ENCODE measurements around the gene NFATC2.
"Not testable (repeated sequence)": the region's sequence is repeated elsewhere in the genome, so short reads cannot be mapped to it uniquely, and the experiment has no call there.

The NFATC2 gene

GRCh38 chr20:51568533-51568932 lies 26.0 kb upstream of the NFATC2 start:
- DNase-seq (ENCODE audit: low read depth in 1 of 2, low spot score in 1 of 2) = not testable (repeated sequence)

DNA sequence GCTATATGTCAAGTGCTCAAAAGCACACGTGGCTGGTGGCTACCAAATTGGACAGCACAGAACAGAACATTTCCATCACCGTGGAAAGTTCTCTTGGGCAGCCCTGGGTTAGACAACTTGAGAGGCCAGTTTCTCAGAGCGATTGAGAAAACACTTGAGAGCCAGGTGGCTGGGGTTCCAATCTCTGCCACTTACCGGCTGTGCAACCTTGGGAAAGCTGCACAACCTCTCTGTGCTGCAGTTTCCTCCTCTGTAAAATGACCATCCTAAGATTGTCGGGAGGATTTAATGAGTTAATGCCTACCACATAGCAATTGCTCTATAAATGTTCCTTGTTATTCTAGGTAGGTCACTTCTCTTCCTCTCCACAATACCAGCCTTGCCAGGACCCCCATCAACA lies 25.1 kb upstream of the NFATC2 start:
- DNase-seq (ENCODE audit: low read depth in 1 of 2, low spot score in 1 of 2) = no peak

DNA sequence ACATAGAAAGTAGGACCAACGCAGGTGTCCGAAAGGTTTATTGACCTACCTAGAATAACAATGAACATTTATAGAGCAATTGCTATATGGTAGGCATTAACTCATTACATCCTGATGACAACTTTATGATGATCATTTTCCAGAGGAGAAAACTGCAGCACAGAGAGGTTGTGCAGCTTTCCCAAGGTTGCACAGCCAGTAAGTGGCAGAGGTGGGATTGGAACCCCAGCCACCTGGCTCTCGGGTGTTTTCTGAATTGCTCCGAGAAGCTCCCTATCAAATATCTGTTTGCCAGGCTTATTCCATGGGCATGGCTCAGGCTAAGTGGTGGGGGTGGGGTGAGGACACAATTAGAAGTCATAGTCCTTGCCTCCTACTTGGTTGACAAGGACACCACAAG lies 24.1 kb upstream of the NFATC2 start:
- no peak for DNase-seq (ENCODE audit: low read depth in 1 of 2, low spot score in 1 of 2)

DNA sequence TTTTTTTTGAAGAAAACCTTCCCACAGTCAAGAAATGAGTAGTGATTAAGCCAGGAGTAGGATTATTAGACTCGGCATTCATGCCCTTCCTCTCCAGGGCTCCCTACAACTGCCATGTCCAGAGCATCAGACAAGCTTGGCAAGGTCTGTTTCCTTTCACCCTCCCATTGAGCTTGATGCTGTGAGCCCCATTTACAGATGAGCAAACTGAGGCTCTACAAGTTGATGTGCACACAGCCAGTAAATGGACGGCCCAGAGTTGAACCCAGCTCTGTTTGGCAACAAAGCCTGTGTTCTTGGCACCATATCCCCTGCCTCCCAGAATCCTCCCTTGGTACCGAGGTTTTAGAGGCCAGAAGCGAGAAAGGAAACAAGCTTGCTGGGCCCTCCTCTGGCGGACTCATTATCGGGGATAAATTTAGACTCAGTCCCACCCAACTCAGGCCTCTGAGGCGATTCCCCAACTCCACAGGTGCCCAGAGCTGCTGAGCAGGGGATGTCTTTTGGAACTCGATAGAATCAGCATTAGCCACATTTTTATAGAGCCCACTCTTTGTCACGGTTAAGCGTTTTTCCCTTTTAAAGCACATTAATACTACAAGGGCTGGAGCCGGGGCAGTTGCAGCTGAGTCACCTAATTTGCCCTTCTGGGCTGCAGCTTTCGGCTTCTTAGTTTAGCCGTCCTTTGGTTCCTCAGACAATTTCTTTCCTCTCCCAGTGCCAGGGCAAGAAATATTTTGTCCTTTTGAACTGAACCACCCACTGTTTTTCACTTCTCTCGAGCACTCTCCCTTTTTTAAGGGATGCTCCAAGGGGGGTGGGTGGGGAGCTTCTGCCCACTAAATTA lies 23.0 kb upstream of the NFATC2 start:
- no peak for DNase-seq (ENCODE audit: low read depth in 1 of 2, low spot score in 1 of 2)

DNA sequence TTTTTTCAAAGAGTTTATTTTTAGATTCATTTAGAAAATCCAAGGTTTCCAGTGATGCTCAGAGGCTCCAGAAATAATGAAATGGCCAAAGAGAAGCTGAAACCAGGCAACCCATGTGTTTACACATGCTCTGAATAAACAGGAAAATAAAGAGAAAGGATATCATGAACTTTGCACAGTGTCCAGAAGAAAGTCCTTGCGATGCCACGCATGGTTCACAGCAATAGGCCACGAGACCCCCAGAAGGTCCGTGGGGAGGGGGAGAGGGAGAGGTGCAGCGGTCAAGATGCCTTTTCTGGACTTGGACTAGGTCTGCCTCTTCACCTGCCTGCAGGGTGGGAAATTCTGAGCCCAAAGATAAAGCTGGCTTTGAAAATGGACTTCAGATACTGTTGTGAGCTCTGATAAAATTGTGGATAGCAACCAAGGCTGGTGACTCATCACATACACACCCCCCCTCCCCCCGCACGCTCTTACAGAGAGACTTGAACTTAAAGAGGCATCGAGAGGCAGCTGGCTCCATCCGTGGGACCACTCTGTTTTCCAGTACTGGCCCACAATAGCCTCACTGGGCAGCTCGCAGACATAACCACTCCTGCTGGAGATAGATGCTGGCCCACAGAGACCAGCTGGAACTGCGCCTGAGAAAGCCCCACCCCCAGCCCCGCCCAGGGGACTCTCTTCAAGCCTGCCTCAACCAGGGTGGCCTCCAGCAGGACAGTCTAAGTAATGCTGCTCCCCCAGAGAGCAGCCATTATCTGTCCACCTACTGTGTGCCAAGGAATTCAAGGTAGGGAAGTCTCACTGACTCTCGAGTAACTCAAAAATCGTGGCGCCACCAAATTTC lies 21.2 kb upstream of the NFATC2 start:
- DNase-seq (ENCODE audit: low read depth in 1 of 2, low spot score in 1 of 2) = no peak

DNA sequence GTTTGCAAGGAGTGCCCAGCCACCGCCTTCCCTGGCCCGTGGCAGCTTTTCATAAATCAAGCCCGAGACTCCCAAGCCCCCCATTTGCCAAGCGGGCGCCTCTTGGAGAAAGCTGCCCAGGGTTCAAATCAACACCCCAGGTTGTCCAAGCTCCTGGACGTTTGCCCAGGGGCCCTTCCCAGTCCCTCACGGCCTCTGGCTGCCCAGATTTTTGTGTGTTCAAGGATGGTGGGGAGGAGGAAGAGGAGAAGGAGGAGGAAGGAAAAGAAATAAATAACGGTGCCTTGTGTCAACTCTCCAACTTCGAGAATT lies 20.6 kb upstream of the NFATC2 start:
- DNase-seq (ENCODE audit: low read depth in 1 of 2, low spot score in 1 of 2) = no peak

- DNase-seq (ENCODE audit: low read depth in 1 of 2, low spot score in 1 of 2) = no peak
These were observed 20.0 kb upstream of the NFATC2 start for GRCh38 chr20:51562332-51563173.

DNA sequence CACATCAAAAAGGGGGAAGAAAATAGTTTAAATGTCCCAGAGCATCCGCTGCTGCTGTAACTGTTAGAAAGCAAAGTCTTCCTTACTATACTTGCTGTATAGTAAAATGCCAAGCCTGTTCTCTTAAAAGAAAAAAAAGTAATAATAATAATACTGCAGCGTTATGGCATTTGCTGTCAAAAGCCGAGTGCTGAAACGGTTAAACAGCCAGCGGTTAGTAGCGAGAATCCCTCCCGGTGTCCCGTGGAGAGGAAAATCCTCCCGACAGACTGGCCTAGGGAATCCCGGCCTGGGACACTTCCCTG lies 19.5 kb upstream of the NFATC2 start:
- no peak for DNase-seq (ENCODE audit: low read depth in 1 of 2, low spot score in 1 of 2)

GRCh38 chr20:51560550-51561307 lies 18.2 kb upstream of the NFATC2 start:
- DNase-seq (ENCODE audit: low read depth in 1 of 2, low spot score in 1 of 2) = no peak

DNA sequence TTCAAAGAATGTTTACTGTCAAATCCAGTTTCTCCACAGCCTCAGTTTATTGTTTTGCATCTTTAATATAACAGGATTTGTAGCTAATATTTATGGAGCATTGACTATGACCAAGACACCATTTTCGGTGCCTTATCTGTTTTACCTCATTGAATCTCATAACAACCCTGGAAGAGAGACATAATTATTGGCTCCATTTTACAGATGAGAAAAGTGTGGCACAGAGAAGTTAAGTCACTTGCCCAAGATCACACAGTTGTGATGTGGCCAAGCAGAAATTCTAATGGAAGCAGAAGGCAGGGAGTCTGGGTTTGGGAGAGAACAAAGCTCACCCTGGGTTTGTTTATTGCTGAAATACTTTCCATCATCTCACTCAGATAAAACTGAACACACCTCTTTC lies 17.5 kb upstream of the NFATC2 start:
- no peak for DNase-seq (ENCODE audit: low read depth in 1 of 2, low spot score in 1 of 2)

DNA sequence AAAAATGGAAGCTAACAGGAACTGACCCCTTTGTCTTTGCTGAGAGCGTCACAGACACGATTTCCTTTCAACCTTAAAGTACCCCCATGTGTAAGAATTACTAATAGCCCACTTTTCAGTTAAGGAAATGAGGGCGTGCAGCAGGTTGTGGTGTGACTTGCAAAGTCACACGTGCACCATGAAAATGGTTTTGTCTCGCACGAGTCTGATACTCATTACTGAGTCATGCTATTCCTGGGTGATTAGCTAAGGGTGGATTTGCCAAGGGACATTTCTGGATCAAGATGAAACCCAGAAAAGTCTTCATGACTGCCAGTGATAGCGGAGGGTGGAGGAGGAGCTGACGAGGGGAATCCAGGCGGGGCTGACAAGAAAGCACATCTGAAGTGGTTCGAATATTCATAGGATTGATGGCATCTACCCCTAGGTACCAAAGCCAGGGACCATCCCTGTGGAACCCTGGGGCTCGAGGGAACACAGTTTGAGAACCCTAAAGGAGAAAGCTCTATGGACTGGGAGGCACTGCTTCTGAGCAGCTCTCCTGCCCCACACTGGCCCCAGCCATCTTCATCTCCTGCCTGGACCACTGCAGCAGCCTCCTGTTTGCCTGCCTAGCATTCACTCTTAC lies 12.1 kb upstream of the NFATC2 start:
- no peak for DNase-seq (ENCODE audit: low read depth in 1 of 2, low spot score in 1 of 2)

GRCh38 chr20:51553897-51554486 lies 11.5 kb upstream of the NFATC2 start:
- DNase-seq (ENCODE audit: low read depth in 1 of 2, low spot score in 1 of 2) = no peak

DNA sequence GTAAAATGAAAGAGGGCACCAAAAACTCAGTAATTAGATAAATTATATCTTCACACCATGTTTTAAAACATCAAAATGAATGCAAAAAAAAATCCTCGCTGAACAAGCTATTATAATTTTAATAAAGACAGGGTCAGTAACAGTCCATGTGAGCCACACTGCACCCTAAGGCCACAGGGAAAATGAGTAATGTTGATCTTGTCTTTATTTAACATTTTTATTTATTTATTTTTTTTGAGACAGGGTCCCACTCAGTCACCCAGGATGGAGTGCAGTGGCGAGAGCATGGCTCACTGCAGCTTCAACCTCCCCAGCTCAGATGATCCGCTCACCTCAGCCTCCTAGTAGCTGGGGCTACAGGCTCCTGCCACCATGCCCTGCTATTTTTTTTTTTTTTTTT lies 8.7 kb upstream of the NFATC2 start:
- no peak for DNase-seq (ENCODE audit: low read depth in 1 of 2, low spot score in 1 of 2)

DNA sequence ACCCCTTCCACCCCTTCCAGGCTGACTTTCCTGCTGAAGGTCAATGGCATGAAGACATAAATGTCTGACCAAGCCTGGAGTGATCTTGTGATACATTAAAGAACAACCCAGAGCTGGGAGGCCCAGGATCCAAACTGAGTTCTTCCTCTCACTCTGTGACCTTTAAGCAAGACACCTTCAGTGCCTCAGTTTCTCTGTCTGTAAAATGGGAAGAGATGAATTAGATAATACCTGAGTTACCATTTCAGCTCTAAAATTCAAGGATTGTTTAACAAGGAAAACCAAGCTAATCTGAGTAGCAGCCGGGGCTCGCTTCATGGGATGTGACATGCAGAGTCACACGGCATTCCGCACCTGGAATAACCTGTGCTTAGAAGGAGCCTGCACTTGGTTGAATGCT lies 7.0 kb upstream of the NFATC2 start:
- DNase-seq (ENCODE audit: low read depth in 1 of 2, low spot score in 1 of 2) = no peak

- DNase-seq (ENCODE audit: low read depth in 1 of 2, low spot score in 1 of 2) = no peak
These were observed 5.4 kb upstream of the NFATC2 start for GRCh38 chr20:51547951-51548350.

DNA sequence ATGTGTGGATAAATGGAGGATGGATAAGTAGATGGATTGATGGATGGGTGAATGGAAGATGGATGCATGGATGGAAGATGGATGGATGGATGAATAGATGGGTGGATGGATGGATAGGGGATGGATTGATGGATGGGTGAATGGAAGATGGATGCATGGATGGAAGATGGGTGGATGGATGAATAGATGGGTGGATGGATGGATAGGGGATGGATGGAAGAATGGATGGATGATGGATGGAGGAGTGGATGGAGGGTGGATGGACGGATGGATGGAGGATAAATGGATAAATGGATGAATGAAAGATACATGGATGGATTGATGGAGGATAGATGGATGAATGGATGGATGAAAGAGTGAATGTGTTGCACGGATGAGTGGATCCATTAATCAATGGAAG lies 3.0 kb upstream of the NFATC2 start:
- DNase-seq (ENCODE audit: low read depth in 1 of 2, low spot score in 1 of 2) = no peak

DNA sequence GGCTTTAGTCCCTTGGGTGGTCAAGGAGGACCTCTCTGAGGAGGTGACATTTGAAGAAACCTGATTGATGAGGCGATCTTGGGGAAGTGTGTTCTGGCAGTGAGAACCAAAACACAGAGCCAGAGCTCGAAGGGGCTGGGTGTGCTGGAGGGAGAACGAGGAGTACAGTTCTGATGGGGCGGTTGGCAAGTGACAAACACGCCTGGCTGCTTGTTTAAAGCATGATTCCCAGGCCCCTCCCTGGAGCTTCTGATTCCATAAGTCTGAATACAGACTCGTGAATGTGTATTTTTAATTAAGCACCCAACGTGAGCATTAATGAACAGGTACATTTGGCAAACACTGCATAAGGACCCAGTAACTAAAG lies 886 bp upstream of the NFATC2 start:
- DNase-seq (ENCODE audit: low read depth in 1 of 2, low spot score in 1 of 2) = no peak

- DNase-seq (ENCODE audit: low read depth in 1 of 2, low spot score in 1 of 2) = peak in 1 of 2 donors; percentile 44
These were observed 417 bp downstream of the NFATC2 start for GRCh38 chr20:51542033-51542570.

GRCh38 chr20:51541189-51542032 lies 1.1 kb downstream of the NFATC2 start:
- peak; percentile 59 to 78 for DNase-seq (ENCODE audit: low read depth in 1 of 2, low spot score in 1 of 2)

Measured in activated CD4-positive, alpha-beta T cell treated with anti-CD3 and anti-CD28 coated beads, Interleukin-2, amount 50 U/mL, for 24 hours (primary cell).